HG03159 (cell line): ENCODE measurements around the gene MAGEA4.

Experiments used
- ATAC-seq: cut with Tn5 transposase; IDR thresholded peaks from one replicate; pipeline ENCODE4 v1.9.1; 2021; ENCODE audit warnings: mild to moderate bottlenecking, moderate library complexity; ENCODE audit not compliant: unreplicated experiment

The MAGEA4 gene

DNA sequence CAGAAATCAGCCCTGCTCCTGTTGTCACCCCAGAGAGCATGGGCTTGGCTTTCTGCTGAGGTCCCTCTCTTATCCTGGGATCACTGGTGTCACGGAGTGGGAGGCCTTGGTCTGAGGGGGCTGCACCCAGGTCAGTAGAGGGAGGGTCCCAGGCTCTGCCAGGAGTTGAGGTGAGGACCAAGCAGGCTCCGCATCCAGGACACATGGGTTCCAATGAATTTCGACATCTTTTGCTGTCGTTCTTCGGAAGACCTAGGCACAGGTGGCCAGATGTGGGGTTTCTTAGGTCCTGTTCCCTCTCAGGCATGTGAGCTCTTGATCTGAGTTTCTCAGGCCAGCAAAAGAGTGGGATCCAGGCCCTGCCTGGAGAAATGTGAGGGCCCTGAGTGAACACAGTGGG, 10.0 kb downstream of the MAGEA4 start:
- no peak for ATAC-seq

DNA sequence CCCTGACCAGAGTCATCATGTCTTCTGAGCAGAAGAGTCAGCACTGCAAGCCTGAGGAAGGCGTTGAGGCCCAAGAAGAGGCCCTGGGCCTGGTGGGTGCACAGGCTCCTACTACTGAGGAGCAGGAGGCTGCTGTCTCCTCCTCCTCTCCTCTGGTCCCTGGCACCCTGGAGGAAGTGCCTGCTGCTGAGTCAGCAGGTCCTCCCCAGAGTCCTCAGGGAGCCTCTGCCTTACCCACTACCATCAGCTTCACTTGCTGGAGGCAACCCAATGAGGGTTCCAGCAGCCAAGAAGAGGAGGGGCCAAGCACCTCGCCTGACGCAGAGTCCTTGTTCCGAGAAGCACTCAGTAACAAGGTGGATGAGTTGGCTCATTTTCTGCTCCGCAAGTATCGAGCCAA, 11.0 kb downstream of the MAGEA4 start:
- ATAC-seq, result no peak

DNA sequence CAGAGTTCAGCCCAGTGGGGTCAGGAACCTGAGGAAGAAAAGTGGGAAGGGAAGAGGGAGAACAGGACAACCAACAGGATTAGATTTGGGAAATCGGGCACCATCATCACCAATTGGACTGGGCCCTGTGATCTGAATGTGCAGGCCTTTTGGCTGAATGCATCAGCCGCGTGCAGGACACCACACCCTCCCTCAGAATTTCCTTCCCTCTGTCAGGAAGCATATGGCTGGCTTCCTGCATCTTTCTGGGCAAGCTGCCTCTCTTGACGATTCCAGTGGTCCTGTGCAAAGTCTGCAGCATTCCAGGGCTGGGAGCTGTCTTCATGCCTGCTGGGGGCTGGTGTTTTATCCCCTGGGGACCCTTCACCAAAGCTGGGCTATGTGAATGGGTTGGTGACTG, 16.4 kb downstream of the MAGEA4 start:
- ATAC-seq, result no peak

DNA sequence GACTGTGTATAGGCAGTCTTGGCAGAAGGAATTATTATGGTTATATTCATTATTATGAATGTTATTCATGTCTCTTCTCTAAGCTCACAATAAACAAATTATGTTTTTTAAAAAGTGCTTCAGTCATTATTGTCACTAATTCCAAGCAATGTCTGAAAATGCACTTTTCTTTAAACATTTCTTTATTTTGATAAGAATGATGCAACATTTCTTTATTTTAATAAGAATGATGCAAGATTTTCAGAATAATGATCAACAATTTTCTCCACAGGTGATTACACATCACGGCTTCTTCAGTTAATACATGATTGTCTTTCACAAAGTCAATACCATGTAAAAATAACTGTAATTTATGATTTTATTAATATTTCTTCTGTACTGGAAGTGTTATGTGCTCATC, 22.7 kb downstream of the MAGEA4 start:
- ATAC-seq, result no peak

GRCh38 chrX:151938172-151938571, 25.5 kb downstream of the MAGEA4 start:
- no peak for ATAC-seq

- ATAC-seq, result no peak
Observed at GRCh38 chrX:151954730-151955129, 42.0 kb downstream of the MAGEA4 start.

GRCh38 chrX:151958101-151958500, 45.4 kb downstream of the MAGEA4 start:
- no peak for ATAC-seq

- no peak for ATAC-seq
Observed at GRCh38 chrX:151962034-151962433, 49.3 kb downstream of the MAGEA4 start.

DNA sequence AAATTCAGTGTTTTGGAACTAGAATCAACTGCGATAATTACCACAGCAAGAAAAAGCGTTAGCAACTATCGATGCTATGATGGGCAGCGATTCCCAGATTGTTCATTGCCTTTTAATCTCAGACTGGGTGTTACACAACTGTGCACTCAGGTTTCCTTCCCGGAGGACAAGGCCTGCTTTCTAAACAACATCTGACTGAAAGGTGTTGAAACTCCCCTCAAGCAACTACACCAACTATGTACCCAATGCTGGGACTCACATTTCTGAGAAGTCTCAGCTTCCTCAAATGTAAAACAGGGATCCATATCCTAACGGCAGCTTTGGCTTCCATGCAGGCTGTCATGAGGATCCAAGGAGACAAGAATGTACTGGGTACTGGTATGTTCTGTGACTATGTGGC, 53.5 kb downstream of the MAGEA4 start:
- no peak for ATAC-seq

DNA sequence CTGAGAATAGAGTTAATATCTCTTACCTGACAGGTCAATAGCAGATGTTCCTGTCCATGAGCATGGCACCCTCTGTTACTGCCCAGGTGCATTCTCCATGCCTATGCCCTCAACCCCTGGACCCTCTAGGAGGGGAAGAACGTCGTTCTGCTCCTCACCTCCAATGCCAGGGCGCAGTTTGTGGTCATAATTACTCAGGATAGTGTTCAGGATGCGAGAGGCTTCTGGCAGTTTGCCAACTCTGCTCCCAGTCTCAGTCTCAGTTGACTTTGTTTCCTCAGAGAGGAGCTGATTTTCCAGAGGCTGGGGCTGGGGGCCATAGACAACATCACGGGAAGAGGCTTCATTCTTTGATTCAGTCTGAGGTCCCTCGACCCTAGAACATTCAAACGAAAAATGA, 57.3 kb downstream of the MAGEA4 start:
- no peak for ATAC-seq

DNA sequence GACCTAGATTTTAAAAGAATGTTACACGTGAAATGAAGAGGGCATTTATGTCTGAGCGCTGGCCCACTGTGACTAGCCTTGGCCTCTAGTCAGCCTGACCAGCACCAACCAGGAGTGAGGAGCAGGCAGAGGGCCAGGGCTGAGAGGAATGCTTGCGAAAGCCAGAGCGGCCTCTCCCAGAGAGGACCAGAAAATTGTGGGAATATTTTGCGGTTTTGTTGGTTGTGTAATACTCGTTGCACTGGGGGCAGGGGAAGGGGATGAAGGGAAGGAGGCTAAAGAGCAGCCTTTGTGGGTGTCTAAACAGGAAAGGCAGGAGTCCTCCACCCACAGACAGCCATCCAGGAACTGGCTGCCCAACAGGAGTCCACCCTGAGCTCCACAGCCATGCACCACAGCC, 58.0 kb downstream of the MAGEA4 start:
- no peak for ATAC-seq

GRCh38 chrX:151973060-151973661, 60.5 kb downstream of the MAGEA4 start:
- ATAC-seq, result no peak

- ATAC-seq, result no peak
Observed at GRCh38 chrX:151973851-151974335, 61.2 kb downstream of the MAGEA4 start.
